ENCODE data around the gene CEP135.

- TF ChIP-seq CTCF (IDR thresholded peaks at IDR 0.05; ENCODE audit: low read length) (no peak), EZH2 (optimal IDR thresholded peaks at IDR 0.05; ENCODE audit: low read depth, low read length) (no peak)
Measured at GRCh38 chr4:56062526-56063145, 113.9 kb downstream of the CEP135 start.
